HG03108 (cell line): ENCODE measurements around the gene IL31RA.
"Not testable (repeated sequence)": the region's sequence is repeated elsewhere in the genome, so short reads cannot be mapped to it uniquely, and the experiment has no call there.

Source experiments
- ATAC-seq: cut with Tn5 transposase; IDR thresholded peaks from one replicate; pipeline ENCODE4 v1.9.1; 2021; ENCODE audit warnings: moderate library complexity; ENCODE audit not compliant: unreplicated experiment

IL31RA gene

GRCh38 chr5:55850839-55851674 lies at the start of gene IL31RA:
IL31RA (plus strand) TSS chr5:55851357; CDS start chr5:55851571, 214 bp downstream.
- ATAC-seq, result no peak

DNA sequence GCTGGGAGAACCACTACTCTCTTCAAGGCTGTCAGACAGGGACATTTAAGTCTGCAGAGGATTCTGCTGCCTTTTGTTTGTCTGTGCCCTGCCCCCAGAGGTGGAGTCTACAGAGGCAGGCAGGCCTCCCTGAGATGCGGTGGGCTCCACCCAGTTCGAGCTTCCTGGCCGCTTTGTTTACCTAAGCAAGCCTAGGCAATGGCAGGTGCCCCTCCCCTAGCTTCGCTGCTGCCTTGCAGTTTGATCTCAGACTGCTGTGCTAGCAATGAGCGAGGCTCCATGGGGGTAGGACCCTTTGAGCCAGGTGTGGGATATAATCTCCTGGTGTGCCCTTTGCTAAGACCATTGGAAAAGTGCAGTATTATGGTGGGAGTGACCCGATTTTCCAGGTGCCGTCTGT lies 42.3 kb upstream of the IL31RA start:
- ATAC-seq, result not testable (repeated sequence)

DNA sequence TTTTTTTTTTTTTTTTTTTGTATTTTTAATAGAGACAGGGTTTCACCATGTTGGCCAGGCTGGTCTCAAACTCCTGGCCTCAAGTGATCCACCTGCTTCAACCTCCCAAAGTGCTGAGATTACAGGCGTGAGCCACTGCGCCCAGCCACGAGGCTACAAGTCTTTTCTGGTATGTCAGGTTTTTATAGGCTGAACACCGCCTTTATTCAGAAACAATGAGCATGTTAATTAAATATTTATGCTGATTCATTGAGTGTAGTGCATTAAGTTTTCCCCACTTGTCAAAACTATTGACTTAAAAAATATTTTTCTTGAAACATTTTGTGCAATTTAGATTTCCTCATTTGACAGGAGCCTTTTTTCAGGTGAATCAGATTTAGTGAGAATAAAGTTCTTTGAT lies 35.2 kb upstream of the IL31RA start:
- not testable (repeated sequence) for ATAC-seq

DNA sequence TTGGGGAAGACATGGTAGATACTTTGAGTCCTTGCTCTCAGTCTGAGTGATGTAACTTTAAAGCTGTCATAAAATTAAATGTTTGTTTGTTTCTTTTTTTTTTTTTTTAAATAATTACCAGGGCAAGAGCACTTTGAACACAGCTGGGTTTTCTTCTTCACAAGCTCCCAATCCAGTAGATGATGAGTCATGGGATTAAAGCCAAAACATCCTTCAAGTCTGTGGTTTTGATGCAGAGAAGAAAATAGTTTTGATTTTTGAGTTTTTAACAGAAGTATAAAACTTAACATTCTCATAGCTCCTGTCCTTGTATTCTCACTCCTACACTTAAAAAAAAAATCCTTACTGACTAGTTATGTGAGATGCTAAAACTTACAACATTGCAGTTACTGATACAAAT lies 34.8 kb upstream of the IL31RA start:
- ATAC-seq, result no peak

DNA sequence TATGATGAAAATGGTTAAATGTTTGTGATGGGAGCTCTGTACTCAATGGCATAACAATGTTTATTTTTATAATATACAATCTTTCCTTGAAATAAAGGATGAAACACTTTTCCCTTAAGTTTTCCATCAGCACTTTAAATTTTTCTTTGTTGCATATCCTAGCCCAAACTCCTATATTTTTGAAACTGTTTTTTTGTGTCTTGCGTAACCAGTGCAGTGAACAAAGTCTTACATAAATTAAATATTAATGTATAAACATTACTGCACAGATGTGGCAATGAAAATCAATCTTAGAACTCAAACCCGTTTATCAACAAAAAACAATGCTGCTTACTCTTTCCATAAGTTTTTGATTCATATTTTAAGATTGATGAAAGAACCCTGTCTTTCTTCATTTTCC lies 34.1 kb upstream of the IL31RA start:
- ATAC-seq, result no peak

DNA sequence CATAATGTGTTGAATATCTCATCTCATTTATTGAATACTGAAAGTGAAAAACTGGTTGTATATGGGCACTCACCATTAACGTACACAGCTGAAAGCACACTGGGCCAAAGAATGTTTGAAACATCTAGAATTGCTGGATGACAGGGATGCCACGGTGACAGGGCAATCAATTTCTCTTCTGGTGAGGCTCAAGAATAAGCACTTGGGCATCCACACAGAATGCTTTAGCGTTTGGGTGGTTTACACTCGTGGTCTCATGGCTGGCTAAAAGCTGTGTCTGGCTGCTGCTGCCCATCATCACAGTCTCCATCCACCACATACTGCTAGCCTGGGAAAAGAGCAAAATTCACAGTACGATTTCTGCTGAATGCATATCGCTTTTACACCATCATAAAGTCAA lies 30.7 kb upstream of the IL31RA start:
- no peak for ATAC-seq

- no peak for ATAC-seq
These were observed 29.2 kb upstream of the IL31RA start for GRCh38 chr5:55821731-55822512.

DNA sequence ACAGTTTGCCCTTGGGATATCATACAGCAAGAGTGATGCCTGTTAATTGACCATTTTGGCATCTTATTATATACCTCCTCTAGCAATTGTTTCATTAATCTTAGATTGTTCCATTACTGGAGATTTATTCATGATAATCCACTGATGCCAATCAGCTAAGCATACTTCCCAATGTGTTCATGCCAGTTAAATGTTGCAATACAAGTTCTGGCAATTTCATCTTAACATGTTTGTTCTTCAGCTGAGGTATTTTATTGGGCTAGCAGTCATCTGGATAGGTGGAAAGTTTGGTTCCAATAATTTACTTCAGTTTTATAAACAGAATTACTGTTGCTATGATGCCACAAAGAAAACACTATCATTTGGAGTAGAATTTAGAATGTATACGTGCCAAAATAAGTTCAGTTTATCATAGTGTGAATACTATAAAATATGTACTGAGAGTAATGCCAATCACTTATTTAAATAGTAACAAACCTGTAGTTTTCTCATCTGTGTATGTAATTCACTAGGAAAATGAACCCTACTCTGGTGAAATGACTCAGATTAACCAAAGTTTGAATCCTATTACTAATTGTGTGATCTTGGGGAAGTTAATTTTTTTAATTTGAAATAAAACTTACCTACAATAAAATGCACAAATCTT lies 27.9 kb upstream of the IL31RA start:
- ATAC-seq, result no peak

GRCh38 chr5:55829956-55830355 lies 21.2 kb upstream of the IL31RA start:
- ATAC-seq, result no peak

GRCh38 chr5:55832446-55832845 lies 18.7 kb upstream of the IL31RA start:
- no peak for ATAC-seq

DNA sequence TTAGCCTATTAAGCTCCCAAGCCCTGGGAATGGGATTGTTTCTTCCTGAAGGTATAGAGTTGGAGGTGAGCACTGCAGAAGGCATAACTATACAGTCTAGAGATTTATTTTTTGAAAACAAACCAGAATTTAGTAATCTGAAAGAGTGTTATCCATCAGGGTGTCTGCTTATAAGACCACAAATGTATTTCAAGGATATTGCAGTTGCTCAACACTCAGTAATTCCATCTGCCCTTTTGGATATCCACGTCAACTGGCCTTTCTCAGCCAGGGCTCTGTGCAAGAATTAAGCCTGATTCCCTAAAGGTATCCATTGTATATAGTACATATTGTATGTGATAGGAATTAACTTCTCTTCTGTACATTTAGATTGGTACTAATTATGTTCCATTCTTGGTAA lies 15.0 kb upstream of the IL31RA start:
- no peak for ATAC-seq

- ATAC-seq, result no peak
These were observed 9.2 kb upstream of the IL31RA start for GRCh38 chr5:55841976-55842375.

DNA sequence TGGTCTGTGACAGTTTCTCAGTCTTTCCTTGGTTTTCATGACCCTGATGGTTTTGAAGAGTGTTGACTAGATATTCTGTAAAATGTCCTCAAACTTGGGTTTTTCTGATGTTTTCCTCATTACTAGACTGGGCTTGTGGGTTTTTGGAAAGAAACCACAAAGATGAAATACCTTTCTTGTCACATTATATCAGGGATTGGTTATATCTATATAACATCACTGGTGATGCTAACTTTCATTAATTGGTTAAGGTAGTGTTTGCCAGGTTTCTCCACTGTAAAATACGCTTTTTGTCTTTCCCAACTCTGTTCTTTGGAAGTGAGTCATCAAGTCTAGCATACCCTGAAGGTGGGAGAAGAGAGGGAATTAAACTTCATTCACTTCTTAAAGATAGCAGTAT lies 3.3 kb upstream of the IL31RA start:
- no peak for ATAC-seq

DNA sequence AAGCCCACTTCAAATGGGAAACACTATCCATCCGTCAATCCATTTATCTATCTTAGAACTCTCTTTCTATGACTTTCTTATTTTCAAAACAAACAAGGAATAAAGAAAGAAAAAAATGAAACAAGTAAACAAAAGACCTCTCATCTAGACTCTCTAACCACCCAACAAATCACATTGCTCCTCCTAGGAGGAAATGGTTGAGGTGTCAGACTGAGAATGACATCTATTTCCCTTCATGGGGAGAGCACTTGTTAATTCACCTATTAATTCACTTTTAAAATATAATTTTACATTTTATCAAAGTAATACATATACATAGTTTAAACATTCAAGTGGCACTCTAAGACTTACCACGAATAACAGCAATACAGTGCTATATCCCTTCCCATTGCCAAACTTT lies 2.4 kb upstream of the IL31RA start:
- ATAC-seq, result no peak

DNA sequence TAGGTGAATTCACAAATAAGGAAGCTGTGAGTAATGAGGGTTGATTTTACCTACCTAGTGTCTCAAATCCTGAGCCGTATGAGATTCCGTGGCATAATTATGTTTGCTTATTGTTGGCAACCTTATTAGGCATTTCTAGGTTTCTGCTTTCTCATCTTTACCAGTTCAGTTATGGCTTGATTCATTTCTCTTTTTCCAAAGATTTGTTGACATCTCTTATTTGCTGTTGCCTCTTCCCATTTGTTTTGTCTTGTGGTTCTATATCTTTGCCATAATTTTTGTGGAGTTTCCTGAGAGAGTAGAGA lies 470 bp downstream of the IL31RA start:
- ATAC-seq, result no peak

- no peak for ATAC-seq
These were observed 1.3 kb downstream of the IL31RA start for GRCh38 chr5:55852503-55852902.

DNA sequence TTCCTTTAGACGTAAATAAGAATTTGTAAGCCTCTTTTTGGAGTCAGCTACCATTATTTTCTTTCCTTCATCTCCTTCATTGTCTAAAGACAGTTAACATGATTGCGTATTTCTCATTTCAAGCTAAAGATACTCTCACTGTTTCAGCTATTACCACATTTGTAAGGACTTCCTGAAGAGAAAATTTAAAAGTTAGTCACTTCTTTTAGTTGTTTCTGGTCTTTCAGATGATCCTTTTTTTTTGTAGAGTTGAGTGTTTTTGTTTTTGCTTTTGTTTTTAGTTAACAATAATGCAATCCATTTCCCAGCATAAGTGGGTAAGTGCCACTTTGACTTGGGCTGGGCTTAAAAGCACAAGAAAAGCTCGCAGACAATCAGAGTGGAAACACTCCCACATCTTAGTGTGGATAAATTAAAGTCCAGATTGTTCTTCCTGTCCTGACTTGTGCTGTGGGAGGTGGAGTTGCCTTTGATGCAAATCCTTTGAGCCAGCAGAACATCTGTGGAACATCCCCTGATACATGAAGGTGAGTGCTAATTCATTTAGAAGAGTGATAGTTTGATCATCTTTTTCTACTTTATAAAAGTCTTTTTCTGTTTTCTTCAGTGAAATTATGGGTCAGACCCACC lies 2.0 kb downstream of the IL31RA start:
- ATAC-seq, result no peak

DNA sequence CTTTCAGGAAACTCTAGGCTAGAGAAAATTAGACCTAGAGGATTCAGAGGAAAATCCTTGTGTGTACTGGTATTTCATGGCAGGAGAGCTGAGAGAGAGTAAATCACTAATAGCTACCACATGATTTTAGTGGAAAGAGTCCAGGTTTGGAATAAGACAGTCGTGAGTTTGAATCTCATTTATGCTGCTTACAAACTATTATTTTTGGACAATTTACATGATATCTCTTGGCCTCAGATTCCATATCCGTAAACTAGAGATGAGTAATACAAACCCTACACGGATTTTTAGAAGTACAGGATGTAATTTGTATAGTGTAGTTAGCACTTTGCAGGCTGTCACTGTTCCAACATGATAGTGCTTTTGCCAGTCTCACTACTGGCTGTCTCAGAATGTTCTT lies 2.7 kb downstream of the IL31RA start:
- ATAC-seq, result no peak

DNA sequence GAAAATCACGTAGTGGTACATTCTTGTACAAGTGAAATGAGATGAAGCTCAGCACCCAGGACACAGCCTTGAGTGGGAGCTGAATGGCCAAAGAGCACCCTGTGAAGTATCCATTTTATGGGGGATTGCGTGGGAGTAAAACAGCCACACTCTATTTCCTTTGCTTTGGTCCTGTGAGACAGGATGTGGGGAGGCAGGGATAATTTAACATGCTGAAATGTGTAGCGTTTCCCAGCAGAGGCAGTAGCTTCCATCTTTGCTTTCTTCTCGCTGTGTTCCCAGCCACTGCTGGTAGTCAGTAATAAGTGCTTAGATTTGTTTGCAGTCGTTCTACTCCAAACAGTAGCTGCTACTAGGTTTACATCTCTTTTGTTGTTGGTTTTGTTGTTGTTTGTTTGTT lies 4.4 kb downstream of the IL31RA start:
- no peak for ATAC-seq

GRCh38 chr5:55856516-55857246 lies 5.5 kb downstream of the IL31RA start:
- ATAC-seq, result no peak

GRCh38 chr5:55857247-55857640 lies 6.1 kb downstream of the IL31RA start:
- ATAC-seq, result no peak
